ENCODE measurements around the gene NECTIN4.

DNA sequence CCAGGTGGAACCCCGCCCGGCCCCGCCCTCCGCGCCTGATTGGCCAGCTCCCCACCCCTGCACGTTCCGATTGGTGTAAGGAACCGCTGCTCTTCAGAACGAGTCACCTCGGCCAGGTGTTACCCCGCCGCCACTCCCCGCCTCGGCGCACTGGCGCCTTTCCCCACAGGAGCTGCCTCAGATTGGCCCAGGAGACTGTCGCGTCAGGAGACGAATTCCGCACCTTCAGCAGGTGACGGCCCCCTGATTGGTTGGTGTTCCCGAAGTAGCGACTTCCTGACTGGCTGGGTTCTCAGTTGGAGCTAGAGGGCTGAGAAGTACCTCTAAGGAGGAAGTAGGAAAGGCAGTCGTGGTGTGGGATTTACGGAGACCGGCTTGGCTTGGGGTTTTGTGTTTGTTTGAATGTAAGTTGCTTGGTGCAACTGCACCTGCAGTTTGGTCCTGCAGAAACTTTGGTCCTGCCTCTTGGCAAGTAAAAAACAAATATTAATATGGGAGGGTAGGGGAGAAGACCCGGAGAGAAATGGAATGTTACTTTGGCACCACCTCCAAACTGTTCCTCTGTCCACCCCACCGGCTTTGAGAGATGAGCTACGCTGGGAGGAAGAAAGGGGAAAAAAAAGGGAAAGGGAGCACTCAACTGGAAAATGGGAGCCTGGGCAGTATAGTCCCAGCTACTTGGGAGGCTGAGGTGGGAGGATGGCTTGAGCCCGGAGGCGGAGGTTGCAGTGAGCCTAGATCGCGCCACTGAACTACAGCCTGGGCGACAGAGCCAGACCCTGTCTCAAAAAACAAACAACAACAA lies 68.0 kb downstream of the NECTIN4 start:
- TF ChIP-seq, protein P1, sequence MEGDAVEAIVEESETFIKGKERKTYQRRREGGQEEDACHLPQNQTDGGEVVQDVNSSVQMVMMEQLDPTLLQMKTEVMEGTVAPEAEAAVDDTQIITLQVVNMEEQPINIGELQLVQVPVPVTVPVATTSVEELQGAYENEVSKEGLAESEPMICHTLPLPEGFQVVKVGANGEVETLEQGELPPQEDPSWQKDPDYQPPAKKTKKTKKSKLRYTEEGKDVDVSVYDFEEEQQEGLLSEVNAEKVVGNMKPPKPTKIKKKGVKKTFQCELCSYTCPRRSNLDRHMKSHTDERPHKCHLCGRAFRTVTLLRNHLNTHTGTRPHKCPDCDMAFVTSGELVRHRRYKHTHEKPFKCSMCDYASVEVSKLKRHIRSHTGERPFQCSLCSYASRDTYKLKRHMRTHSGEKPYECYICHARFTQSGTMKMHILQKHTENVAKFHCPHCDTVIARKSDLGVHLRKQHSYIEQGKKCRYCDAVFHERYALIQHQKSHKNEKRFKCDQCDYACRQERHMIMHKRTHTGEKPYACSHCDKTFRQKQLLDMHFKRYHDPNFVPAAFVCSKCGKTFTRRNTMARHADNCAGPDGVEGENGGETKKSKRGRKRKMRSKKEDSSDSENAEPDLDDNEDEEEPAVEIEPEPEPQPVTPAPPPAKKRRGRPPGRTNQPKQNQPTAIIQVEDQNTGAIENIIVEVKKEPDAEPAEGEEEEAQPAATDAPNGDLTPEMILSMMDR (conservative IDR thresholded peaks at IDR 0.05; ENCODE audit: low read length) = no peak
- TF ChIP-seq EZH2phosphoT487 (IDR thresholded peaks at IDR 0.05; ENCODE audit: borderline replicate concordance, low read depth, low read length) = no peak
